AG04450 (cell line): ENCODE results near the gene GPR157. TPM values are rescaled to one million over a fixed set of nuclear protein-coding genes. Genes with fewer than 3 reads are reported as not detected.
"Not testable (repeated sequence)": the region's sequence is repeated elsewhere in the genome, so short reads cannot be mapped to it uniquely, and the experiment has no call there.

Experiments used
- CTCF ChIA-PET: fragments of 300-600, 350-600 bp; formaldehyde crosslinking; extraction: SDS; loops from one replicate; lab custom pipeline; 2022; ENCODE audit warnings: antibody characterized with exemption, inconsistent platforms; lab: Charles Lee
- POLR2A ChIA-PET: fragments of 350-600 bp; formaldehyde crosslinking; extraction: SDS; loops from one replicate; lab custom pipeline; 2021; ENCODE audit warnings: antibody characterized with exemption, inconsistent platforms; lab: Yijun Ruan, JAX
- DNase-seq: peaks from one replicate; pipeline ENCODE4 v3.0.0-alpha.2; 2011; ENCODE audit warnings: low read depth, low spot score
- H3K27ac ChIP-seq: one replicate; pipeline ENCODE4 v1.5.1; 2012; ENCODE audit warnings: low read depth, low read length, control low read depth
- H3K27me3 ChIP-seq: one replicate; pipeline ENCODE4 v1.6.0; 2012; ENCODE audit warnings: low read length; ENCODE audit not compliant: control insufficient read depth, insufficient read depth
- H3K4me3 ChIP-seq: 2 replicates; pipeline ENCODE4 v1.5.1; 2011; ENCODE audit warnings: mild to moderate bottlenecking, low read depth, low read length, control low read depth
- H3K9me3 ChIP-seq: 2 replicates; pipeline ENCODE4 v1.5.1; 2012; ENCODE audit warnings: low read length; ENCODE audit not compliant: control insufficient read depth, insufficient read depth
- polyA plus RNA-seq: library from polyadenylated mRNA; depleted of rRNA; stranded (reverse); fragments of >200 nt; gene quantifications from 2 replicates; pipeline ENCODE4 v1.2.3, GENCODE V29; 2011
- TF ChIP-seq, protein P1 (sequence below): IDR thresholded peaks from 2 replicates; pipeline ENCODE4 v1.5.1; 2011; ENCODE audit warnings: low read depth, low read length, control low read depth, inconsistent platforms

GPR157 gene
- polyA plus RNA-seq, 1 experiment = 1.1 TPM

DNA sequence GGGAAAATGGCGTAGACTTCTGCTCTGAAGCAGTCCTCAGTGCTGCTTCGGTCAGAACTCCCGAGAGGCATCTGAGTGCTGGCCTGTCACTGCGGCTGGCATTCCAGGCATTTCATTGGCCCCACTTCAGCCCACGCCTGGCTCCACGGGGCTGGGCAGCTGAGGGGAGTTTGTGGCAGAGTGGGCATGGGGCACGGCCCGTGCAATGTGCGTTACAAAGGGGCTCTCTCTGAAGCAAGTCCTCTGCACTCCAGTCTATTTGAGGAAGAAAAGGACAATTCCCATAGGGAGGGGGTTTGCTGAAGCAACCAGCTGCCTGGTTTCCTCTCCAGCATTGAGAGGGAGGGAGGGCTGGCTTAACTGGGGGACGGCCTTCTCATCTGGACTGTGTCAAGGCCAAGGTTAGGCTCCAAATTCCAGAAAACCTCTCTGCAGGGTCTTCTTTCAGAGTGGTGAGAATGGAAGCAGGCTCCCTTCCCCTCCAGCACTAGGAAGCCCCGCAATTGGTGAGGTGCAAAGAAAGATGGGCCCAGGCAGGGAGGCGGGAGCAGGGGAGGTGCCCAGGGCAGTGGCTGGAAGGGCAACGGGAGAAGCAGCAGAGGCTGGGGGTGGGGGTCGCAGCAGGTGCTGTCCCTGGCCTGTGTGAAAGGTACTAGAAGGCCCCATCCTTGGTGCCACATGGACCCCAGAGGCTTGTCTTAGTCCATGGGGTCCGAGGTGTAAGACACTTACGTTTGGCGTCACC, 21.1 kb upstream of the GPR157 start:
- DNase-seq = no peak
- ChIA-PET POLR2A (interaction anchor here (0.6 kb wide), 1 partner anchor 8 kb away, joined by 3 read pairs; no protein-coding TSS in a partner anchor), CTCF (interaction anchor here (1.7 to 2.7 kb wide), 2 partner anchors 8 to 31 kb away, joined by 7 to 15 read pairs; no protein-coding TSS in a partner anchor)
- Histone ChIP-seq H3K4me3 (no peak overlapping the region), H3K9me3 (peaks cover 2% of the 10 kb centered on the region; the same call in 1 of the 2 replicates), H3K27ac (peak overlapping the region; percentile 77), H3K27me3 (no peaks in the 10 kb centered on the region)
- TF ChIP-seq, protein P1, sequence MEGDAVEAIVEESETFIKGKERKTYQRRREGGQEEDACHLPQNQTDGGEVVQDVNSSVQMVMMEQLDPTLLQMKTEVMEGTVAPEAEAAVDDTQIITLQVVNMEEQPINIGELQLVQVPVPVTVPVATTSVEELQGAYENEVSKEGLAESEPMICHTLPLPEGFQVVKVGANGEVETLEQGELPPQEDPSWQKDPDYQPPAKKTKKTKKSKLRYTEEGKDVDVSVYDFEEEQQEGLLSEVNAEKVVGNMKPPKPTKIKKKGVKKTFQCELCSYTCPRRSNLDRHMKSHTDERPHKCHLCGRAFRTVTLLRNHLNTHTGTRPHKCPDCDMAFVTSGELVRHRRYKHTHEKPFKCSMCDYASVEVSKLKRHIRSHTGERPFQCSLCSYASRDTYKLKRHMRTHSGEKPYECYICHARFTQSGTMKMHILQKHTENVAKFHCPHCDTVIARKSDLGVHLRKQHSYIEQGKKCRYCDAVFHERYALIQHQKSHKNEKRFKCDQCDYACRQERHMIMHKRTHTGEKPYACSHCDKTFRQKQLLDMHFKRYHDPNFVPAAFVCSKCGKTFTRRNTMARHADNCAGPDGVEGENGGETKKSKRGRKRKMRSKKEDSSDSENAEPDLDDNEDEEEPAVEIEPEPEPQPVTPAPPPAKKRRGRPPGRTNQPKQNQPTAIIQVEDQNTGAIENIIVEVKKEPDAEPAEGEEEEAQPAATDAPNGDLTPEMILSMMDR = no peak

DNA sequence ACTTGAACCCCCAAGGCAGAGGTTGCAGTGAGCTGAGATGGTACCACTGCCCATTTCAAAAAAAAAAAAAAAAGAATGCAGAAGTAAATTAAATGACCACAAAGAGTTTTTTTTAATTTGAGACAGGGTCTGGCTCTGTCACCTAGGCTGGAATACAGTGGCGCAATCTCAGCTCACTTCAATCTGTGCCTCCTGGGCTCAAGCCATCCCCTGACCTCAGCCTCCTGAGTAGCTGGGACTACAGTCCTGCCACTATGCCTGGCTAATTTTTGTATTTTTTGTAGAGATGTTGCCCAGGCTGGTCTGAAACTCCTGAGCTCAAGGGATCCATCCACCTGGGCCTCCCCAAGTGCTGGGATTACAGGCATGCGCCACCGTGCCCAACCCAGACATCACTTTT, 20.2 kb upstream of the GPR157 start:
- H3K27ac ChIP-seq = no peak overlapping the region
- no peak overlapping the region for H3K4me3 ChIP-seq
- CTCF ChIA-PET = interaction anchor here (1.7 kb wide), 1 partner anchor 32 kb away, joined by 7 read pairs; no protein-coding TSS in a partner anchor
- TF ChIP-seq, protein P1 = no peak
- POLR2A ChIA-PET = interaction anchor here (0.7 kb wide), 1 partner anchor 42 kb away, joined by 4 read pairs; no protein-coding TSS in a partner anchor
- H3K9me3 ChIP-seq = peaks cover 3% of the 10 kb centered on the region; the same call in 1 of the 2 replicates
- no peaks in the 10 kb centered on the region for H3K27me3 ChIP-seq
- DNase-seq = no peak

DNA sequence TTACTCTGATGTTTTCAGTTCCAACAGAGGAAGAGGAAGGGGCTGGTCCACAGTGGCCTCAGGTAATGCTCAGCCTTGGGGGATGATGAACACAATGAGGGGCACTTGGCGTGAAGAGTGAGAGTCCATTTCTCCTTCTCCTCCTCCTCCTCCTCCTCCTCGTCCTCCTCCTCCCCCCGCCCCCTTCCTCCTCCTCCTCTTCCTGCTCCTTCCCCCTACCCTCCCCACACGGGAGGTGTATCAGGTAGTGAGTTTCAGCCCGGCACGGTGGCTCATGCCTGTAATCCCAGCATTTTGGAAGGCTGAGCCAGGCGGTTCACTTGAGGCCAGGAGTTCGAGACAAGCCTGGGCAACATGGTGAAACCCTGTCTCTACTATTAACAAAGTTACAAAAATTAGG, 17.3 kb upstream of the GPR157 start:
- CTCF ChIA-PET = no interaction called here
- no peak overlapping the region for H3K27ac ChIP-seq
- H3K4me3 ChIP-seq = no peak overlapping the region
- peaks cover 3% of the 10 kb centered on the region; the same call in 1 of the 2 replicates for H3K9me3 ChIP-seq
- TF ChIP-seq, protein P1 = no peak
- no peaks in the 10 kb centered on the region for H3K27me3 ChIP-seq
- POLR2A ChIA-PET = no interaction called here
- DNase-seq = no peak

DNA sequence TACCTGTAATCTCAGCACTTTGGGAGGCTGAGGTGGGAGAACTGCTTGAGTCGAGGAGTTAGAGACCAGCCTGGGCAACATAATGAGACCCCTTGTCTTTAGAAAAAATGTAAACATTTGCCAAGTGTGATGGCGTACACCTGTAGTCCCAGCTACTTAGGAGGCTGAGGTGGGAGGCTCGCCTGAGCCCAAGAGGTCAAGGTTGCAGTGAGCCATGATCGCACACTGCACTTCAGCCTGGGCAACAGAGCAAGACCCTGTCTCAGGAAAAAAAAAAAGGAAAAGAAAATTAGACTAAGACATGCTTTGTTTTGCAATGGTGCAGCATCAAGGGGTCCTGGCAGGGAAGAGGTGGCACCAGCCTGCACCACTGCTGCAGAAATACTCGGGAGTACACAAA, 16.8 kb upstream of the GPR157 start:
- Histone ChIP-seq H3K4me3 (no peak overlapping the region), H3K27ac (no peak overlapping the region), H3K27me3 (no peaks in the 10 kb centered on the region), H3K9me3 (peaks cover 3% of the 10 kb centered on the region; the same call in 1 of the 2 replicates)
- no peak for DNase-seq
- POLR2A ChIA-PET = no interaction called here
- CTCF ChIA-PET = no interaction called here
- TF ChIP-seq, protein P1 = no peak

DNA sequence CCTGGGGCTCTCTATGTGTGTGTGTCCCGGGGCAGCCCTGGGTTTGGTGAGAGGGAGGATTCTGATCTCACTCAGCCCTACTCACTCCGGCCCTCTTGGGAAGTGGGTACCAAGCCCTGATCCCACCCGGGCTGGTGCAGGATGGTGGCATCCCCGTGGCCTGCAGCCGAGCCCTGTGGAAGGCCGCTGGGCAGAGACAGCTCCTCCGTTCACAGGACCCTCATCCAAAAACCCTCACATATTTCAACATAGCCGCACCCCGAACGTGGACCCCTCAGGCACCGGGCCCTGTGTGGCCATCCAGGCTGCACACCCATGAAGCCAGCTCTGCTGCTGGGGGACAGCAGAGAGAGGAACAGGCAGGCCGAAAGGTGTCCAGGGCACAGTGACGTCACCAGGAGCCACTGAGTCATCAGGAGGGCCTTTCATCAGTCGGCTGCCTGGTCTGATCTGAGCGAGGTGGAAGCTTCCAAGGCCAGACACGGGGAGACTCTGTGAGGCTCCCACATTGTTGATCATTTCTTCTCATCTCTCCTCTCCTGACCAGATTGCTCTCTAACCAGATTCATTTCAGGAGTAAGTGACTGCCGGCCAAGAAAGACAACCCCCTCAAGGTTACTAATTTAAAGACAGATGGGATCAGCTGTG, 16.2 kb upstream of the GPR157 start:
- TF ChIP-seq, protein P1 = no peak
- Histone ChIP-seq H3K4me3 (no peak overlapping the region), H3K9me3 (peaks cover 3% of the 10 kb centered on the region; the same call in 1 of the 2 replicates), H3K27me3 (no peaks in the 10 kb centered on the region), H3K27ac (no peak overlapping the region)
- no peak for DNase-seq
- CTCF ChIA-PET = interaction anchor here (0.6 kb wide), 1 partner anchor 16 kb away, joined by 3 read pairs; no protein-coding TSS in a partner anchor
- POLR2A ChIA-PET = no interaction called here

DNA sequence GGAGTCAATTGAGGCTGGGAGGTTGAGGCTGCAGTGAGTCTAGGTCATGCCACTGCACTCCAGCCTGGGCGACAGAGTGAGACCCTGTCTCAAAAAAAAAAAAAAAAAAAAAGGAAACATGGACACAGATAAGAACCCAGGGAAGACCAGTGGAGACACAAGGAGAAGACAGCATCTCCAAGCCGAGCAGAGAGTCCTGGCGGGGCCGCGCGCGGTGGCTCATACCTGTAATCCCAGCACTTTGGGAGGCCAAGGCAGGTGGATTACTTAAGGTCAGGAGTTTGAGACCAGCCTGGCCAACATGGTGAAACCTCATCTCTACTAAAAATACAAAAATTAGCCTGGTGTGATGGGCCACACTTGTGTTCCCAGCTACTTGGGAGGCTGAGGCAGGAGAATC, 15.6 kb upstream of the GPR157 start:
- H3K27me3 ChIP-seq, H3K9me3 ChIP-seq, DNase-seq, H3K27ac ChIP-seq, POLR2A ChIA-PET, H3K4me3 ChIP-seq: not testable (repeated sequence)
- CTCF ChIA-PET = interaction anchor here (0.6 kb wide), 1 partner anchor 15 kb away, joined by 3 read pairs; no protein-coding TSS in a partner anchor
